GM15510 (cell line): ENCODE results near the gene PTPRCAP.

Experiments
- POLR2A ChIP-seq: IDR thresholded peaks from 3 replicates; pipeline ENCODE4 v1.6.1; 2011; ENCODE audit warnings: borderline replicate concordance; ENCODE audit not compliant: insufficient read length; ENCODE audit errors: extremely low read depth

PTPRCAP gene

GRCh38 chr11:67436459-67437081 is 912 bp downstream of the PTPRCAP start:
- no peak for TF ChIP-seq POLR2A

GRCh38 chr11:67435727-67436458 is 1.6 kb downstream of the PTPRCAP start:
- peak; percentile 49 for TF ChIP-seq POLR2A

GRCh38 chr11:67435031-67435726 is 2.3 kb downstream of the PTPRCAP start:
- peak; percentile 25 for TF ChIP-seq POLR2A

- TF ChIP-seq POLR2A = peak; percentile 16
Observed at GRCh38 chr11:67434395-67434881, 3.0 kb downstream of the PTPRCAP start.

- peak; percentile 18 for TF ChIP-seq POLR2A
Observed at GRCh38 chr11:67433536-67434394, 3.7 kb downstream of the PTPRCAP start.

- no peak for TF ChIP-seq POLR2A
Observed at GRCh38 chr11:67432655-67433349, 4.7 kb downstream of the PTPRCAP start.

- TF ChIP-seq POLR2A = no peak
Observed at GRCh38 chr11:67431346-67432249, 5.9 kb downstream of the PTPRCAP start.

- TF ChIP-seq POLR2A = no peak
Observed at GRCh38 chr11:67429722-67430121, 7.8 kb downstream of the PTPRCAP start.

GRCh38 chr11:67429038-67429668 is 8.3 kb downstream of the PTPRCAP start:
- TF ChIP-seq POLR2A = no peak

GRCh38 chr11:67428052-67429001 is 9.2 kb downstream of the PTPRCAP start, which contains the start of gene RPS6KB2:
RPS6KB2 (plus strand) TSS chr11:67428494; CDS start chr11:67428546, 52 bp downstream.
- peak; percentile 90 for TF ChIP-seq POLR2A

GRCh38 chr11:67423891-67424613 is 13.4 kb downstream of the PTPRCAP start:
- no peak for TF ChIP-seq POLR2A

GRCh38 chr11:67423466-67423865 is 14.0 kb downstream of the PTPRCAP start:
- no peak for TF ChIP-seq POLR2A
